Subcutaneous adipose tissue (tissue), 4 donors: ENCODE results near the gene SLC44A1. TPM values are rescaled to one million over a fixed set of nuclear protein-coding genes. Genes with fewer than 3 reads are reported as not detected.

Experiments used
- total RNA-seq, 4 donors: library from RNA; depleted of rRNA; stranded (reverse); fragments of >200 nt; gene quantifications; one replicate each; pipeline ENCODE4 v1.1.0, GENCODE V29; 2016
- TF ChIP-seq, protein P1 (sequence below): fragments of 450-650 bp; IDR thresholded peaks from one replicate; pipeline ENCODE4 v1.5.1; 2016; ENCODE audit warnings: low read depth, mild to moderate bottlenecking, control low read depth, antibody characterized with exemption, moderate library complexity

Gene SLC44A1
- total RNA-seq, 4 donors from 2014 or later, result 48.2 to 85.5 (median 53.4) TPM

DNA sequence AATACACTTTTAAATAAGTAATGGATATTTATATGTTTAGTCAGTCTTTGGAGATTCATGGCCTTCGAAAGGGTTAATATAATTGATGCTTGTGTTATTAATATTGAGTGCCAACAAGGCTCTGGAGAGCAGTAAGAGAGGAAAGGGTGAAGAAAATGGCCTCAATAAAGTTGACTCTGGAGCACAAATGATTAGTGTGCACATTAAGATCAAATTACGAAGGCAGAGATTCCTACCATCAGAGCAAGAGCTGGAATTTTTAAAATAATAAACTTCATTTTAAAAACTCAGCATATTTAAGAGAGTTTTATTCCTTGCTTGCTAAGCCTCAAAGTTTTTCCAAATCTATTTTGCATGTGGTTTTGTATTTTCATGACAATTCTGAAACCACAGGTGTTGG is 14.8 kb downstream of the SLC44A1 start:
- TF ChIP-seq, protein P1, sequence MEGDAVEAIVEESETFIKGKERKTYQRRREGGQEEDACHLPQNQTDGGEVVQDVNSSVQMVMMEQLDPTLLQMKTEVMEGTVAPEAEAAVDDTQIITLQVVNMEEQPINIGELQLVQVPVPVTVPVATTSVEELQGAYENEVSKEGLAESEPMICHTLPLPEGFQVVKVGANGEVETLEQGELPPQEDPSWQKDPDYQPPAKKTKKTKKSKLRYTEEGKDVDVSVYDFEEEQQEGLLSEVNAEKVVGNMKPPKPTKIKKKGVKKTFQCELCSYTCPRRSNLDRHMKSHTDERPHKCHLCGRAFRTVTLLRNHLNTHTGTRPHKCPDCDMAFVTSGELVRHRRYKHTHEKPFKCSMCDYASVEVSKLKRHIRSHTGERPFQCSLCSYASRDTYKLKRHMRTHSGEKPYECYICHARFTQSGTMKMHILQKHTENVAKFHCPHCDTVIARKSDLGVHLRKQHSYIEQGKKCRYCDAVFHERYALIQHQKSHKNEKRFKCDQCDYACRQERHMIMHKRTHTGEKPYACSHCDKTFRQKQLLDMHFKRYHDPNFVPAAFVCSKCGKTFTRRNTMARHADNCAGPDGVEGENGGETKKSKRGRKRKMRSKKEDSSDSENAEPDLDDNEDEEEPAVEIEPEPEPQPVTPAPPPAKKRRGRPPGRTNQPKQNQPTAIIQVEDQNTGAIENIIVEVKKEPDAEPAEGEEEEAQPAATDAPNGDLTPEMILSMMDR, result no peak

DNA sequence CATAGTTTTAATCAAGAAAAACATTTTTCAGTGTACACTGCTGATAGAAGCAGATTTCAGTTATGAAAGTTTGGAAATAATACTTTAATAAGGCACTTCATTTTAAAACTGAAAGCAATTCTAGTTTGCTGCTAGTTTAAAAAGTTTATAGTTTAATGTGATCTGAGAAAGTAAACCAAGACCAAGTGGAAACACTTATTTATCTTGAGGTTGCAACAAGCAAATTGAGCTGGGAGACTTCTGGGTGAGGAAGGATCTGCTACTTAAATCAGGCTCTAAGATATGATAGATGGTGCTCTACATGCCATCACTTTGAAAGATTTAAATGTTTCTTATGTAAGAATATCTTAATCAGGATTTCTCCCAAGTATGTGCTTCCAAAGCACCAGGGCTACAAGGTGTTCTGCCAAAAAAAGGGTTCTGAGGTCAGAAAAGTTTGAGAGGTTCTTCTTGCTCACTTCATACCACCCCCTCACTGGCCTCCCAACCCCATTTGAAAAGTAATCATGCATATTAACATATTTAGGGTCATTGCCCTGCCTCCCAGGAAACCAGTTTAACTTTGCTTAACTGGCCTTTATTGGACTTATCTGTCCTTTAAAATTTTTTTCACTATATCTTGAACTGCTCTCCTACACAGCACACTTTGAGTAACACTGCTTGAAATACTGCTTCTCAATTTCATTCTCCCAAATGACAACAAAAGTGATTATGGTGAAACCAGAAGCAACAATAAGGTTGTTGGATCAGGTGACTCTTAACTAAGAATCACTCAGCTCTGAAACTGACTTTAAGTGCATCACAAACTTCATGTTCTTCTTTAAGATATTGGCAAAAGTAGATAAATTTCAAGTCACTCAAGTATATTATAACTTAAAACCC is 15.5 kb downstream of the SLC44A1 start:
- TF ChIP-seq, protein P1, result no peak

DNA sequence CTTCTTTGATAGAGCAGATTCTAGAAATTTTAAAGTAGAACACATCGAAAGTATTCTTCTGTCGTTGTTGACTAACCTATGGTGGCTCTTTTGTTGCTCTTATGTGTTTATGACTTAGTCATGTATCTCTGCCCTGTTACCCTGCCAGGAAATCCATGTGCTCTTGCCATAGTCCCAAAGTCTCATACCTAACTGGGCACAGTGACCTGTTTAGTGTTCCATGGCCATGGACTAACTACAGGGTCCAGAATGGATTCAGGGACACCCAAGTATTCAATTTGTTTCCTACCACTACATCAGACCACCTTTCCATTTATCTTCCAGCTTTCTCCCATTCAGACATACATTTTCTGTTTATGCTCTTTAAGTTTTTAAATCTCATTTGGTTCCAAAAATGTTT is 18.0 kb downstream of the SLC44A1 start:
- TF ChIP-seq, protein P1, result no peak

DNA sequence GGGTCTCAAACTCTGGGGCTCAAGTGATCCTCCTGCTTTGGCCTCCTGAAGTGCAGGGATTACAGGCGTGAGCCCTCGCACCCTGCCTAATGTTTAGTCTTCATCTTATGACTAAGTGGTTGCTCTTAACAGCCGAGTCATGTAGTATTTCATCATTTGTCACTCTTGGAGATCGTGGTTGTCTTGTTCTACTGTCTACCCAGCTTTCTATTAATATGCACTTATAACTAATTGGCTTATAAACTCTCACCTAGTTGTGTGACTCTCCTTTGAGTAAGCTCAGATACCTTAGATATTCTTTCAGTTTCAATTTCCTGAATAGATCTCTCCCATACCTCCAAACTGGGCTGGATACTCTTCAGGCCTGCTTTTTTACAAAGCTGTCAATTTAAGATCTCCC is 19.9 kb downstream of the SLC44A1 start:
- TF ChIP-seq, protein P1, result no peak

DNA sequence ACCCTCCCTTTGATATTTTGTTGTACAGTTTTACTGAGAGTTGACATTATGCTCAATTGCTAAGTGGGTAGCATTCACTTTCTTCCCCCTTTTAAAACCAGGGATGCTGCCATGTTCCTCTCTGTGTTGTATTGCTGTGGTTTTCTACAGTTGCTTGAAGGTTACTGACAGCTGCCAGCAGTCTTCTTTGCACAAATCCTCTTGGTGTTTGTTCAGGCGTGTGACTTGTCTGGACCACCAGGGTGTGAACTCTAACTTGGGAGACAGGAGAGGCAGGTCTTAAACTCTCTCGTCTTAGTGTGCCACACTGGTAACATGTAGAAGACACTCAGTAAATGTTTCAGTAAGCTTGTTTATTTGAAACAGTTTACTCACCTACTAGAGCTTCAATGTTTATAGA is 25.1 kb downstream of the SLC44A1 start:
- TF ChIP-seq, protein P1, result no peak

DNA sequence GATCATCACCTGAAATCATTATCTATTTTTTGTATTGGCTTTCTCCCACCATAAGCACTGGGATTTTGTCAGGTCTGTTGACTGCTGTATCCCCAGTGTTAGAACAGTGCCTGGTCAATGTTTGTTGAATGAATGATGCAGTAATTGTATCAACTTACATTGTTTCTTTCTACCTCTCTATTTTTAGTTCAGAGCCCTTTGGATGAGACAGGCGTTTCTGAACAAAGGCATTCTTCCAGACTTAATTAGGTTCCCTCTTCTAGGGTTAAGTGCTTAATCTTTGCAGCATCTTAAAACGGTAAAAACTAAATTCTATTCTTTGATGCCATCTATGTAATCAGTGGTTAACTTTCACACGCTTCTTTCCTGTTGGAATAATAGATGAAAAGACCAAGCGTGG is 26.3 kb downstream of the SLC44A1 start:
- TF ChIP-seq, protein P1, result no peak

DNA sequence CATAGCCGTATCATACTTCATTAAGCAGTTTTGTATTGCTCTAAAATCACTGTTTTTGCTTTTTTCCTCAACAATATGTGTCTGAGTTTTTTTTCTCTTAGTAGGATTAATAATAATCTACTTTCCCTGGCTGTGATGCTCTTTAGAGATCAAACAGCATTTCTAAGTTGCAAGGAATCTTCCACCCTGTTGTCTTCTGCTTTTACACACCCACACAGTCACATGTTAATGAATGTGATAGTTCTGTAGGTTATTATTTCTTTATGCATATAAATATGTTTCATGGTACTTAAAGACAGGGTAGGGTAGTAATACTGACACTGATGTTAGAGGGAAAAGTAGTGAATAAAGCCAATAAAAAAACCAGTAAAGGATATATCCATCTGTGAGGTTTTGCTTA is 29.3 kb downstream of the SLC44A1 start:
- TF ChIP-seq, protein P1, result no peak
